ENCODE measurements around the gene IFITM2. TPM values are rescaled to one million over a fixed set of nuclear protein-coding genes. Genes with fewer than 3 reads are reported as not detected.

The IFITM2 gene
- total RNA-seq, 1 donor from 2014 or later, result 689 TPM

- Mint-ChIP-seq H3K36me3 (ENCODE audit: low read depth) (peaks cover 16% of the 10 kb centered on the region), H3K27me3 (ENCODE audit: low read depth) (peaks cover 39% of the 10 kb centered on the region), H3K27ac (no peak overlapping the region), H3K4me1 (ENCODE audit: low read depth) (peaks cover 22% of the 10 kb centered on the region), H3K4me3 (ENCODE audit: low read depth) (no peak overlapping the region), H3K9me3 (peaks cover 11% of the 10 kb centered on the region)
- no peak for DNase-seq (ENCODE audit: low spot score)
- intact Hi-C loops (cut with micrococcal nuclease), result no loop called here
Observed at GRCh38 chr11:276219-276618, 31.4 kb upstream of the IFITM2 start.

- H3K4me3 Mint-ChIP-seq (ENCODE audit: low read depth), result peak within 1 kb of the TSS; percentile 79
- no peak for DNase-seq (ENCODE audit: low spot score)
- peaks cover 53% of the 10 kb centered on the region for H3K27me3 Mint-ChIP-seq (ENCODE audit: low read depth)
- peaks cover 32% of the 10 kb centered on the region for H3K4me1 Mint-ChIP-seq (ENCODE audit: low read depth)
- intact Hi-C loops (cut with micrococcal nuclease), result no loop called here
- peaks cover 24% of the 10 kb centered on the region for H3K36me3 Mint-ChIP-seq (ENCODE audit: low read depth)
- H3K9me3 Mint-ChIP-seq, result peaks cover 11% of the 10 kb centered on the region
- H3K27ac Mint-ChIP-seq, result peak within 1 kb of the TSS; percentile 10
Observed at GRCh38 chr11:278001-278951, 29.3 kb upstream of the IFITM2 start, which contains the start of gene NLRP6. TSS of gene NLRP6 (plus strand) at chr11:278407. CDS start at chr11:278570, 163 bp downstream.

DNA sequence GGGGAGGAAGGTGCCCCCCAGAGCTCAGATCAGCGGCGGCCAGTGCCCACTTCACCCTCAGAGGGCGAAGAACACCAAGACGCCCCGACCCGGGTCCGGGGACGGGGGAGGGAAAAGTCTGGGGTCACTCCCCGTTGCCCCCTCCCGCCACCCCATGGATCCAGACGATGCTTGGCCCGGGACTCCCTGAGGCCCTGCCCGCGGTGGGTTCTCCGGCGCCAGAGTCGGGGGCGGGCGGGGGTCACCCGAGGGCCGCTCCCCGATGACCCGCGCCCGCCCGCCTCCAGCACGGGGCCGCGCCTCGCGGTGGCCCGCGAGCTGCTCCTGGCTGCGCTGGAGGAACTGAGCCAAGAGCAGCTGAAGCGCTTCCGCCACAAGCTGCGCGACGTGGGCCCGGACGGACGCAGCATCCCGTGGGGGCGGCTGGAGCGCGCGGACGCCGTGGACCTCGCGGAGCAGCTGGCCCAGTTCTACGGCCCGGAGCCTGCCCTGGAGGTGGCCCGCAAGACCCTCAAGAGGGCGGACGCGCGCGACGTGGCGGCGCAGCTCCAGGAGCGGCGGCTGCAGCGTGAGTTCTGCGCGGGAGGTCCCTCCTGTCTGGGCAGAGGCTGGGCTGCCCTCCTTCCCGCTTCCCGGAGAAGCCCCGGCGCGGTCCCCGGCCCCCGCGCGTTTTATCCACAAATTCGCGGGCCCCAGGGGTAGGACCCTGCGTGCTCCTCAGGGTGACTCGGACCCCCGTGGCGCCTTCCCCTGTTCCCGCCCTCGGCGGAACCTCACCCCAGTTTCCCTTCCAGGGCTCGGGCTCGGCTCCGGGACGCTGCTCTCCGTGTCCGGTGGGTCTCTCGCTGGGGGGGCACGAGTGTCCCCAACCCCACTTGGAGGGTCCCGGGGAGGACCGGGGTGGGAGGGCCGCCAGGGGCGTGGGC lies 28.3 kb upstream of the IFITM2 start:
- H3K9me3 Mint-ChIP-seq, result peaks cover 11% of the 10 kb centered on the region
- peaks cover 24% of the 10 kb centered on the region for H3K36me3 Mint-ChIP-seq (ENCODE audit: low read depth)
- no peak for DNase-seq (ENCODE audit: low spot score)
- H3K27me3 Mint-ChIP-seq (ENCODE audit: low read depth), result peaks cover 55% of the 10 kb centered on the region
- intact Hi-C loops (cut with micrococcal nuclease), result no loop called here
- peaks cover 37% of the 10 kb centered on the region for H3K4me1 Mint-ChIP-seq (ENCODE audit: low read depth)
- no peak overlapping the region for H3K27ac Mint-ChIP-seq
- peak overlapping the region; percentile 79 for H3K4me3 Mint-ChIP-seq (ENCODE audit: low read depth)

GRCh38 chr11:279966-280705 lies 27.5 kb upstream of the IFITM2 start:
- peaks cover 24% of the 10 kb centered on the region for H3K36me3 Mint-ChIP-seq (ENCODE audit: low read depth)
- H3K9me3 Mint-ChIP-seq, result peaks cover 11% of the 10 kb centered on the region
- peak; percentile 50 for DNase-seq (ENCODE audit: low spot score)
- H3K4me1 Mint-ChIP-seq (ENCODE audit: low read depth), result peaks cover 37% of the 10 kb centered on the region
- intact Hi-C loops (cut with micrococcal nuclease), result no loop called here
- no peak overlapping the region for H3K27ac Mint-ChIP-seq
- peaks cover 51% of the 10 kb centered on the region for H3K27me3 Mint-ChIP-seq (ENCODE audit: low read depth)
- peak overlapping the region; percentile 70 for H3K4me3 Mint-ChIP-seq (ENCODE audit: low read depth)

DNA sequence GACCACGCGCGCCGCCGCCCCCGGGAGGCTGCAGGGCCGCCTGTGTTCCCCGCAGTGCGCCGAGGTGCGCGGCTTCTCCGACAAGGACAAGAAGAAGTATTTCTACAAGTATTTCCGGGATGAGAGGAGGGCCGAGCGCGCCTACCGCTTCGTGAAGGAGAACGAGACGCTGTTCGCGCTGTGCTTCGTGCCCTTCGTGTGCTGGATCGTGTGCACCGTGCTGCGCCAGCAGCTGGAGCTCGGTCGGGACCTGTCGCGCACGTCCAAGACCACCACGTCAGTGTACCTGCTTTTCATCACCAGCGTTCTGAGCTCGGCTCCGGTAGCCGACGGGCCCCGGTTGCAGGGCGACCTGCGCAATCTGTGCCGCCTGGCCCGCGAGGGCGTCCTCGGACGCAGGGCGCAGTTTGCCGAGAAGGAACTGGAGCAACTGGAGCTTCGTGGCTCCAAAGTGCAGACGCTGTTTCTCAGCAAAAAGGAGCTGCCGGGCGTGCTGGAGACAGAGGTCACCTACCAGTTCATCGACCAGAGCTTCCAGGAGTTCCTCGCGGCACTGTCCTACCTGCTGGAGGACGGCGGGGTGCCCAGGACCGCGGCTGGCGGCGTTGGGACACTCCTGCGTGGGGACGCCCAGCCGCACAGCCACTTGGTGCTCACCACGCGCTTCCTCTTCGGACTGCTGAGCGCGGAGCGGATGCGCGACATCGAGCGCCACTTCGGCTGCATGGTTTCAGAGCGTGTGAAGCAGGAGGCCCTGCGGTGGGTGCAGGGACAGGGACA lies 26.7 kb upstream of the IFITM2 start:
- H3K4me3 Mint-ChIP-seq (ENCODE audit: low read depth), result peak overlapping the region; percentile 72
- peaks cover 40% of the 10 kb centered on the region for H3K4me1 Mint-ChIP-seq (ENCODE audit: low read depth)

GRCh38 chr11:281486-282161 lies 26.0 kb upstream of the IFITM2 start:
- intact Hi-C loops (cut with micrococcal nuclease), result no loop called here
- no peak overlapping the region for H3K27ac Mint-ChIP-seq
- peak overlapping the region; percentile 72 for H3K4me3 Mint-ChIP-seq (ENCODE audit: low read depth)
- peaks cover 4% of the 10 kb centered on the region for H3K9me3 Mint-ChIP-seq
- peaks cover 16% of the 10 kb centered on the region for H3K36me3 Mint-ChIP-seq (ENCODE audit: low read depth)
- no peak for DNase-seq (ENCODE audit: low spot score)
- H3K27me3 Mint-ChIP-seq (ENCODE audit: low read depth), result peaks cover 45% of the 10 kb centered on the region
- peaks cover 38% of the 10 kb centered on the region for H3K4me1 Mint-ChIP-seq (ENCODE audit: low read depth)

More for the DNA sequence above, 26.7 kb upstream of the IFITM2 start:
- Mint-ChIP-seq H3K27ac (no peak overlapping the region), H3K36me3 (ENCODE audit: low read depth) (peaks cover 23% of the 10 kb centered on the region), H3K27me3 (ENCODE audit: low read depth) (peaks cover 52% of the 10 kb centered on the region), H3K9me3 (peaks cover 11% of the 10 kb centered on the region)
- DNase-seq (ENCODE audit: low spot score), result no peak
- intact Hi-C loops (cut with micrococcal nuclease), result no loop called here

- peaks cover 44% of the 10 kb centered on the region for H3K27me3 Mint-ChIP-seq (ENCODE audit: low read depth)
- H3K4me1 Mint-ChIP-seq (ENCODE audit: low read depth), result peaks cover 38% of the 10 kb centered on the region
- no peak for DNase-seq (ENCODE audit: low spot score)
- intact Hi-C loops (cut with micrococcal nuclease), result no loop called here
- H3K9me3 Mint-ChIP-seq, result no peaks in the 10 kb centered on the region
- H3K36me3 Mint-ChIP-seq (ENCODE audit: low read depth), result peaks cover 13% of the 10 kb centered on the region
- peak overlapping the region; percentile 65 for H3K4me3 Mint-ChIP-seq (ENCODE audit: low read depth)
- H3K27ac Mint-ChIP-seq, result no peak overlapping the region
Observed at GRCh38 chr11:282171-282570, 25.4 kb upstream of the IFITM2 start.

- Mint-ChIP-seq H3K27me3 (ENCODE audit: low read depth) (peaks cover 45% of the 10 kb centered on the region), H3K4me3 (ENCODE audit: low read depth) (peak overlapping the region; percentile 65), H3K9me3 (no peaks in the 10 kb centered on the region), H3K36me3 (ENCODE audit: low read depth) (peaks cover 8% of the 10 kb centered on the region), H3K27ac (no peak overlapping the region), H3K4me1 (ENCODE audit: low read depth) (peaks cover 39% of the 10 kb centered on the region)
- DNase-seq (ENCODE audit: low spot score), result no peak
- intact Hi-C loops (cut with micrococcal nuclease), result no loop called here
Observed at GRCh38 chr11:282630-283360, 24.8 kb upstream of the IFITM2 start.

DNA sequence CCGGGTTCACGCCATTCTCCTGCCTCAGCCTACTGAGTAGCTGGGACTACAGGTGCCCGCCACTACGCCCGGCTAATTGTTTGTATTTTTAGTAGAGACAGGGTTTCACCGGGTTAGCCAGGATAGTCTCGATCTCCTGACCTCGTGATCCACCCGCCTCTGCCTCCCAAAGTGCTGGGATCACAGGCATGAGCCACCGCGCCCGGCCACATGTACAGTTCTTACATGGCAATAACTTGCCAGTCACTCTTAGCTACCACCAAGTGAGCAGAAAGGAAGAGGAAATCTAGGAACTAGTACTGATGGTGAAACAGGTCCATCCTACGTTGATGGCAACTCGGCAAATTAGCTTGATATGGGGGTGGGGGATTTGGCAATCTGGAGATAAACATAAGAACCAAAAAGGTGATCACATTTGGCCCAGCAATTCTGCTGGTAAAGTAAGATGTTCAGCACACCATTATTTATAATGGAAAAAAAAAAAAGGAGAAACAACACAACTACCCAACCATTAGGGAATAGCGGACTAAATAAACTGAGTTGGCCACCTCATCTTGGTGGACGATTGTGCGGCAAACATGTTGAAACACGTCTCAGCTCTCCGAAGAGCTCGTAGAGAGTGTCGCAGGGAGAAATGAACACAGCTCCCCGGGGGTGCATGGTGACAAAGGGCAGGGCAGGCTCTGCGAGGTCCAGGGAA lies 24.1 kb upstream of the IFITM2 start:
- Mint-ChIP-seq H3K9me3 (no peaks in the 10 kb centered on the region), H3K36me3 (ENCODE audit: low read depth) (peaks cover 8% of the 10 kb centered on the region), H3K27ac (no peak overlapping the region), H3K27me3 (ENCODE audit: low read depth) (peaks cover 49% of the 10 kb centered on the region), H3K4me1 (ENCODE audit: low read depth) (peaks cover 37% of the 10 kb centered on the region), H3K4me3 (ENCODE audit: low read depth) (no peak overlapping the region)
- no peak for DNase-seq (ENCODE audit: low spot score)
- intact Hi-C loops (cut with micrococcal nuclease), result no loop called here

GRCh38 chr11:284105-285020 lies 23.3 kb upstream of the IFITM2 start:
- Mint-ChIP-seq H3K36me3 (ENCODE audit: low read depth) (peaks cover 8% of the 10 kb centered on the region), H3K27me3 (ENCODE audit: low read depth) (peaks cover 47% of the 10 kb centered on the region), H3K27ac (no peak overlapping the region), H3K9me3 (no peaks in the 10 kb centered on the region), H3K4me1 (ENCODE audit: low read depth) (peaks cover 35% of the 10 kb centered on the region), H3K4me3 (ENCODE audit: low read depth) (no peak overlapping the region)
- intact Hi-C loops (cut with micrococcal nuclease), result no loop called here
- no peak for DNase-seq (ENCODE audit: low spot score)

All from activated T-helper 2 cell treated with anti-CD3 and anti-CD28 coated beads, Interferon-gamma antibody, Interleukin-2, Interleukin-4, amounts not matched to agents 10 μg/mL and 5 μg/mL and 100 μg/mL, durations not matched to agents 14 hours and 24 hours and 36 hours (primary cell).